Kidney capillary endothelial cell (primary cell): ENCODE data around the gene SMURF2.
"Not testable (repeated sequence)": the region's sequence is repeated elsewhere in the genome, so short reads cannot be mapped to it uniquely, and the experiment has no call there.

Experiments
- DNase-seq: peaks from one replicate; pipeline ENCODE4 v3.0.0-alpha.2; 2018; ENCODE audit warnings: low spot score

SMURF2 gene

GRCh38 chr17:64630309-64631223, 31.5 kb downstream of the SMURF2 start:
- no peak for DNase-seq

- DNase-seq = no peak
These were observed 33.5 kb downstream of the SMURF2 start for GRCh38 chr17:64628641-64629040.

- no peak for DNase-seq
These were observed 34.3 kb downstream of the SMURF2 start for GRCh38 chr17:64627797-64628196.

- no peak for DNase-seq
These were observed 35.3 kb downstream of the SMURF2 start for GRCh38 chr17:64626827-64627226.

GRCh38 chr17:64625541-64625940, 36.6 kb downstream of the SMURF2 start:
- DNase-seq = no peak

GRCh38 chr17:64622931-64623654, 39.0 kb downstream of the SMURF2 start:
- peak; percentile 86 for DNase-seq

GRCh38 chr17:64621772-64622171, 40.3 kb downstream of the SMURF2 start:
- no peak for DNase-seq

GRCh38 chr17:64618848-64619247, 43.3 kb downstream of the SMURF2 start:
- DNase-seq = no peak

GRCh38 chr17:64617125-64617780, 44.9 kb downstream of the SMURF2 start:
- DNase-seq = no peak

- no peak for DNase-seq
These were observed 47.0 kb downstream of the SMURF2 start for GRCh38 chr17:64615028-64615677.

GRCh38 chr17:64614266-64615027, 47.7 kb downstream of the SMURF2 start:
- no peak for DNase-seq

- DNase-seq = no peak
These were observed 50.7 kb downstream of the SMURF2 start for GRCh38 chr17:64611369-64611768.

- DNase-seq = not testable (repeated sequence)
These were observed 51.9 kb downstream of the SMURF2 start for GRCh38 chr17:64610244-64610643.

- no peak for DNase-seq
These were observed 53.5 kb downstream of the SMURF2 start for GRCh38 chr17:64608571-64608981.

- no peak for DNase-seq
These were observed 54.1 kb downstream of the SMURF2 start for GRCh38 chr17:64607862-64608565.

GRCh38 chr17:64604532-64604931, 57.6 kb downstream of the SMURF2 start:
- not testable (repeated sequence) for DNase-seq

GRCh38 chr17:64603987-64604386, 58.1 kb downstream of the SMURF2 start:
- DNase-seq = no peak

GRCh38 chr17:64599827-64600226, 62.3 kb downstream of the SMURF2 start:
- no peak for DNase-seq

GRCh38 chr17:64599187-64599676, 62.9 kb downstream of the SMURF2 start:
- no peak for DNase-seq

GRCh38 chr17:64598672-64599071, 63.4 kb downstream of the SMURF2 start:
- DNase-seq = no peak

GRCh38 chr17:64596988-64597387, 65.1 kb downstream of the SMURF2 start:
- no peak for DNase-seq
